Measurements from ENCODE around the gene AGTPBP1. TPM values are rescaled to one million over a fixed set of nuclear protein-coding genes. Genes with fewer than 3 reads are reported as not detected.

Gene AGTPBP1
- total and polyA plus RNA-seq, 9 donors: 3.7 to 17.3 (median 11.8) TPM

DNA sequence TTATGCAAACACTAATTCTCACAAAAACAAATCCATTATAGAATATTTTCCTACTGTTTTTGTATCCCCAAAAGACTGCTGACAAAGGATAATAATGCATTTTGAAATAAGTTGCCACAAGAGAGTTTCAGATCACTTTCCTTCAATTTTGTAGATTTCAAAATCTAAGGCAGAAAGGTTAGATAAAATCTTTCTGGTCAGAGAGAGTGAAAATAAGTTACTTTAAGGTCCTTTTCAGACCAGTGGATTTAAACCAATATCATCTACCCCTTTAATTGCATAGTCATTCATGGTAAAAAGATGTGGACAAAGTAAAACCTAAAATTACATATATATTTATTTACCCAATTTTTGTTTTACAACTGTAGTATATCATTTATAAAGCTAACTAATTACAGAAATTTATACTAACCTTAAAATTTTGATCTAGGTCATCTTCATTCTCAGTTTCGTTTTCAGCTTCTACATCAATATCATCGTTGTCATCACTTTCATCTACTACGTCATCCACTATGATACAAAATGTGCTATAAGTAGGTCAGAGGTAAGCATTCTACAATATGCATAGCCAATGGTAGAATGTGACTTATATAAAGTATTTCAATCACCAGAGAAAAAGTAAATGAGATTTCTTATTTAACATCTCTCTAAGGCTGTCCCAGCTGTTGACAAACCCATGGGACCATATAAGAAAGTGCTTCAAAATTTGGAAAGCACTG lies 95.7 kb downstream of the AGTPBP1 start:
- Histone ChIP-seq H3K27ac (no peak overlapping the region), H3K4me3 (no peak overlapping the region), H3K4me1 (ENCODE audit: insufficient read depth) (no peaks in the 10 kb centered on the region), H3K27me3 (no peaks in the 10 kb centered on the region), H3K9me3 (no peaks in the 10 kb centered on the region), H3K36me3 (no peaks in the 10 kb centered on the region)
- intact Hi-C loops (cut with DNase I): no loop called here
- WGBS, 3 donors: 90 to 97% (median 95%) methylated on average over 3 of the region's 3 CpGs
- no peak for TF ChIP-seq EP300 (IDR thresholded peaks at IDR 0.05)
- TF ChIP-seq POLR2A (IDR thresholded peaks at IDR 0.05): no peak
- TF ChIP-seq, protein P1, sequence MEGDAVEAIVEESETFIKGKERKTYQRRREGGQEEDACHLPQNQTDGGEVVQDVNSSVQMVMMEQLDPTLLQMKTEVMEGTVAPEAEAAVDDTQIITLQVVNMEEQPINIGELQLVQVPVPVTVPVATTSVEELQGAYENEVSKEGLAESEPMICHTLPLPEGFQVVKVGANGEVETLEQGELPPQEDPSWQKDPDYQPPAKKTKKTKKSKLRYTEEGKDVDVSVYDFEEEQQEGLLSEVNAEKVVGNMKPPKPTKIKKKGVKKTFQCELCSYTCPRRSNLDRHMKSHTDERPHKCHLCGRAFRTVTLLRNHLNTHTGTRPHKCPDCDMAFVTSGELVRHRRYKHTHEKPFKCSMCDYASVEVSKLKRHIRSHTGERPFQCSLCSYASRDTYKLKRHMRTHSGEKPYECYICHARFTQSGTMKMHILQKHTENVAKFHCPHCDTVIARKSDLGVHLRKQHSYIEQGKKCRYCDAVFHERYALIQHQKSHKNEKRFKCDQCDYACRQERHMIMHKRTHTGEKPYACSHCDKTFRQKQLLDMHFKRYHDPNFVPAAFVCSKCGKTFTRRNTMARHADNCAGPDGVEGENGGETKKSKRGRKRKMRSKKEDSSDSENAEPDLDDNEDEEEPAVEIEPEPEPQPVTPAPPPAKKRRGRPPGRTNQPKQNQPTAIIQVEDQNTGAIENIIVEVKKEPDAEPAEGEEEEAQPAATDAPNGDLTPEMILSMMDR (IDR thresholded peaks at IDR 0.05): no peak
- DNase-seq: no peak

DNA sequence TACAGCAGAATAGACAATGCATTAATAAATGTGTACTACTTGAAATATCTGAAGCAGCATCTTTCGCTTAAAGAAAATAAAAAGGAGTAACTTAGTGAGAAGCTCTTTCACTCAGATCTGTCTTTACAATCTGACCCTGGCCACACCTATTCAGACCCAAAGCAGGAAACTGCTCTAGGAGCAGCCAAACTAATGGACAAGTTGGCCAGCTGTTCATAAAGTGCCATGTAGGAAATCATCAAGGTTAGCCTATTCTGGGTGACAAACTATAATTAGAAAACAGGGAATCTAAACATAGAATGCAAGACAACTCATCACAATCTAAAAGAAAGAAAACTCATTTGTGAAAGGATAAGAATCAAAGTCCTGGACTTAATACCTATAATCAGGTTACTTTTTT lies 101.3 kb downstream of the AGTPBP1 start:
- Histone ChIP-seq H3K27ac (no peak overlapping the region), H3K4me1 (ENCODE audit: insufficient read depth) (no peaks in the 10 kb centered on the region), H3K9me3 (no peaks in the 10 kb centered on the region), H3K27me3 (no peaks in the 10 kb centered on the region), H3K4me3 (no peak overlapping the region), H3K36me3 (no peaks in the 10 kb centered on the region)
- no peak for DNase-seq
- TF ChIP-seq, protein P1 (IDR thresholded peaks at IDR 0.05): no peak
- TF ChIP-seq EP300 (IDR thresholded peaks at IDR 0.05): no peak
- TF ChIP-seq POLR2A (IDR thresholded peaks at IDR 0.05): no peak
- intact Hi-C loops (cut with DNase I): no loop called here
- WGBS, 3 donors: 89 to 92% (median 91%) methylated on average over 1 of the region's 1 CpG

DNA sequence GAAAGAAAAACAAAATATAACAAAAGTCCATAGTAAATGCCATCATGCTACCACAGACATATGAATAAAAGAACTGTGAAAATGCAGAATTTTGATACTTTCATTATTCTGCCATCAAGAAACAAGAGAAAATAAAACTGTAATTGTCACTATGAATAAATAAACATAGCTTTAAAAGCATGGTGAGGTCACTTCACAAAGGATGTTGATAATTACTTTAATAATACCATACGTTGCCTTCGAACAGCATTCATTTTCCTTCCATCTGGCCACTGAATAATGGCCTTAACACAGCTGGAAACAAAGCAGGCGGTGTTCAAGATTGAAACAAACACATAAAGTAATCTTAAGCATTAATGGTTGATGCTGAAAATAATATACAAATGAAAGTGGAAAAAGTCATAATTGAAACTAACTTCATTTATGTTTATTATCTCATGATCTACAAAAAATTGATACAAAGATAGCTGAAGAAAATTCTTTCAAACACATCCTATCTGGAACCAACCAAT lies 102.0 kb downstream of the AGTPBP1 start:
- intact Hi-C loops (cut with DNase I): no loop called here
- no peaks in the 10 kb centered on the region for H3K27me3 ChIP-seq

DNA sequence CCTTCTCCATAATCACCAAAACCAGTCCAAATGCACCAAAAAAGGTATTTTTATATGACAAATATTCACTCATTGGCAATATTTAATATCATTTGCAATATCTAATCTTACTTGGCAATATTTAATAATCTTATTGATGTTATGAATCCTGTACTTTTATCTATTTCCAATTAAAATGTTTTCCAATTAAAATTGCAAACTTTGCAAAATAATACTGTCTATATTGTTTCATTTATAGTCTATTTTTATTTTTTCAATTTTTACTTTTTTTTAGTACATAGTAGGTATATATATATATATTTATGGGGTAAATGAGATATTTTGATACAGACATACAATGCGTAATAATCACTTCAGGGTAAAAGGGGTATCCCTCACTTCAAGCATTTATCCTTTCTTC lies 109.9 kb downstream of the AGTPBP1 start:
- intact Hi-C loops (cut with DNase I): no loop called here
- TF ChIP-seq POLR2A (IDR thresholded peaks at IDR 0.05) (no peak), EP300 (IDR thresholded peaks at IDR 0.05) (no peak)
- TF ChIP-seq, protein P1 (IDR thresholded peaks at IDR 0.05): no peak
- no peaks in the 10 kb centered on the region for H3K4me1 ChIP-seq (ENCODE audit: insufficient read depth)
- H3K27ac ChIP-seq: no peak overlapping the region
- H3K4me3 ChIP-seq: no peak overlapping the region
- no peaks in the 10 kb centered on the region for H3K9me3 ChIP-seq
- H3K36me3 ChIP-seq: no peaks in the 10 kb centered on the region
- 95 to 100% (median 99%) methylated on average over 1 of the region's 1 CpG for WGBS, 3 donors
- no peaks in the 10 kb centered on the region for H3K27me3 ChIP-seq
- DNase-seq: no peak

More for the DNA sequence above, 102.0 kb downstream of the AGTPBP1 start:
- no peaks in the 10 kb centered on the region for H3K9me3 ChIP-seq
- DNase-seq: no peak
- no peak for TF ChIP-seq POLR2A (IDR thresholded peaks at IDR 0.05)
- TF ChIP-seq, protein P1 (IDR thresholded peaks at IDR 0.05): no peak
- TF ChIP-seq EP300 (IDR thresholded peaks at IDR 0.05): no peak
- no peak overlapping the region for H3K27ac ChIP-seq
- H3K4me3 ChIP-seq: no peak overlapping the region
- 74 to 84% (median 74%) methylated on average over 3 of the region's 3 CpGs for WGBS, 3 donors
- no peaks in the 10 kb centered on the region for H3K4me1 ChIP-seq (ENCODE audit: insufficient read depth)
- H3K36me3 ChIP-seq: no peaks in the 10 kb centered on the region
